DMS79 (cell line): ENCODE measurements around the gene FGD3.
"Not testable (repeated sequence)": the region's sequence is repeated elsewhere in the genome, so short reads cannot be mapped to it uniquely, and the experiment has no call there.

Source experiments
- DNase-seq: peaks from one replicate; lab custom pipeline; 2025; lab: John Stamatoyannopoulos, UW

The FGD3 gene

GRCh38 chr9:92974761-92975755 is 27.7 kb downstream of the FGD3 start:
- DNase-seq: no peak

GRCh38 chr9:92976431-92976830 is 29.1 kb downstream of the FGD3 start:
- no peak for DNase-seq

GRCh38 chr9:92977279-92977678 is 30.0 kb downstream of the FGD3 start:
- no peak for DNase-seq

GRCh38 chr9:92978345-92978875 is 31.1 kb downstream of the FGD3 start:
- DNase-seq: no peak

GRCh38 chr9:92979283-92980056 is 32.1 kb downstream of the FGD3 start:
- DNase-seq: no peak

GRCh38 chr9:92980085-92980745 is 32.9 kb downstream of the FGD3 start:
- no peak for DNase-seq

- DNase-seq: no peak
These were observed 34.8 kb downstream of the FGD3 start for GRCh38 chr9:92982130-92982529.

GRCh38 chr9:92983984-92984589 is 36.8 kb downstream of the FGD3 start:
- DNase-seq: no peak

- DNase-seq: no peak
These were observed 37.7 kb downstream of the FGD3 start for GRCh38 chr9:92984976-92985375.

- no peak for DNase-seq
These were observed 39.1 kb downstream of the FGD3 start for GRCh38 chr9:92986176-92987119.

GRCh38 chr9:92988215-92988768 is 41.0 kb downstream of the FGD3 start:
- DNase-seq: no peak

GRCh38 chr9:92989561-92989960 is 42.2 kb downstream of the FGD3 start:
- DNase-seq: no peak

GRCh38 chr9:92990461-92990860 is 43.1 kb downstream of the FGD3 start:
- no peak for DNase-seq

- DNase-seq: no peak
These were observed 45.2 kb downstream of the FGD3 start for GRCh38 chr9:92992549-92992948.

GRCh38 chr9:92998871-92999270 is 51.5 kb downstream of the FGD3 start:
- not testable (repeated sequence) for DNase-seq

- no peak for DNase-seq
These were observed 53.7 kb downstream of the FGD3 start for GRCh38 chr9:93001031-93001430.

- no peak for DNase-seq
These were observed 55.4 kb downstream of the FGD3 start for GRCh38 chr9:93002700-93003099.

GRCh38 chr9:93003552-93004407 is 56.5 kb downstream of the FGD3 start:
- peak; percentile 88 for DNase-seq

GRCh38 chr9:93004561-93004960 is 57.2 kb downstream of the FGD3 start:
- no peak for DNase-seq
